SK-N-SH (cell line): Measurements from ENCODE around the gene DNASE2. TPM values are rescaled to one million over a fixed set of nuclear protein-coding genes. Genes with fewer than 3 reads are reported as not detected.
"Not testable (repeated sequence)": the region's sequence is repeated elsewhere in the genome, so short reads cannot be mapped to it uniquely, and the experiment has no call there.

Experiments used
- CTCF ChIA-PET: fragments of 300-600, 350-600 bp; formaldehyde crosslinking; extraction: SDS; loops from one replicate; lab custom pipeline; 2021; lab: Yijun Ruan, JAX
- POLR2A ChIA-PET: fragments of 350-600 bp; sonication (Branson Sonifier 250); formaldehyde crosslinking; extraction: SDS; loops from one replicate; lab custom pipeline; 2020; ENCODE audit warnings: antibody characterized with exemption, inconsistent platforms; lab: Yijun Ruan, JAX
- DNase-seq: peaks from one replicate; pipeline ENCODE4 v3.0.0; 2012
- H2AFZ ChIP-seq: fragments of 200-600 bp; sonication (generic); 2 replicates; pipeline ENCODE4 v1.8.1; 2016; ENCODE audit warnings: antibody characterized with exemption, mild to moderate bottlenecking, low read depth
- H3F3A ChIP-seq: fragments of 200-600 bp; sonication (generic); replicated peaks from 2 replicates; pipeline ENCODE3; 2016; ENCODE audit warnings: antibody characterized with exemption, mild to moderate bottlenecking; ENCODE audit not compliant: insufficient read depth
- H3K27ac ChIP-seq, 2 experiments: fragments of 200-500 bp in 1 of 2; fragments of 200-600 bp in 1 of 2; sonication (Bioruptor generic) in 1 of 2; sonication (generic), shearing (Covaris generic) in 1 of 2; 2 replicates each; pipeline versions ENCODE4 v1.5.1 to v1.6.1; 2014 to 2016; ENCODE audit warnings: low read depth in 2 of 2, inconsistent platforms in 1 of 2, low read length in 1 of 2, mild to moderate bottlenecking in 1 of 2, mixed read lengths in 1 of 2
- H3K27me3 ChIP-seq: fragments of 200-600 bp; sonication (generic), shearing (Covaris generic); 2 replicates; pipeline ENCODE4 v1.6.1; 2016; ENCODE audit warnings: mixed run types; ENCODE audit not compliant: insufficient read depth
- H3K36me3 ChIP-seq, 2 experiments: fragments of 200-500 bp in 1 of 2; fragments of 200-600 bp in 1 of 2; sonication (Bioruptor generic) in 1 of 2; sonication (generic) in 1 of 2; replicated peaks in 1 of 2; 2 replicates each; pipeline versions ENCODE3 to v1.5.1; 2014 to 2016; ENCODE audit warnings: low read length in 1 of 2, mild to moderate bottlenecking in 1 of 2; ENCODE audit not compliant: insufficient read depth in 2 of 2, control insufficient read depth in 1 of 2
- H3K4me1 ChIP-seq, 2 experiments: fragments of 200-500 bp in 1 of 2; fragments of 200-600 bp in 1 of 2; sonication (Bioruptor generic) in 1 of 2; sonication (generic), shearing (Covaris generic) in 1 of 2; 2 replicates each; pipeline versions ENCODE4 v1.5.1 to v1.6.1; 2014 to 2016; ENCODE audit warnings: low read depth in 1 of 2, low read length in 1 of 2, mixed run types in 1 of 2; ENCODE audit not compliant: insufficient read depth in 2 of 2, control insufficient read depth in 1 of 2
- H3K4me2 ChIP-seq: fragments of 200-600 bp; sonication (generic), shearing (Covaris generic); 2 replicates; pipeline ENCODE4 v1.6.1; 2017; ENCODE audit warnings: mixed run types
- H3K4me3 ChIP-seq, 2 experiments: fragments of 200-500 bp in 1 of 2; fragments of 200-600 bp in 1 of 2; sonication (Bioruptor generic) in 1 of 2; sonication (generic), shearing (Covaris generic) in 1 of 2; 2 replicates each; pipeline versions ENCODE4 v1.5.1 to v1.8.1; 2014 to 2016; ENCODE audit warnings: low read depth in 2 of 2, inconsistent platforms in 1 of 2, low read length in 1 of 2, mild to moderate bottlenecking in 1 of 2, mixed read lengths in 1 of 2, moderate library complexity in 1 of 2
- H3K79me2 ChIP-seq: fragments of 200-600 bp; sonication (generic); 2 replicates; pipeline ENCODE4 v1.8.1; 2017; ENCODE audit warnings: mild to moderate bottlenecking; ENCODE audit not compliant: insufficient read depth
- H3K9ac ChIP-seq: fragments of 200-600 bp; sonication (generic); 2 replicates; pipeline ENCODE4 v1.6.1; 2017; ENCODE audit warnings: mixed run types
- H3K9me2 ChIP-seq: fragments of 200-600 bp; sonication (generic); 2 replicates; pipeline ENCODE4 v1.6.1; 2017; ENCODE audit warnings: mixed run types
- H3K9me3 ChIP-seq: fragments of 200-600 bp; sonication (generic); 2 replicates; pipeline ENCODE4 v1.6.1; 2017; ENCODE audit warnings: mixed run types, mild to moderate bottlenecking, moderate library complexity
- H4K20me1 ChIP-seq: fragments of 200-600 bp; sonication (generic); 2 replicates; pipeline ENCODE4 v1.6.1; 2017; ENCODE audit warnings: mild to moderate bottlenecking, mixed run types; ENCODE audit not compliant: insufficient read depth
- CTCF ChIP-seq: fragments of 200-600 bp; sonication (generic); IDR thresholded peaks from 2 replicates; pipeline ENCODE4 v1.6.1; 2017; ENCODE audit warnings: antibody characterized with exemption, mild to moderate bottlenecking, moderate library complexity
- GATA2 ChIP-seq: sonication (generic); formaldehyde crosslinking; IDR thresholded peaks from 2 replicates; pipeline ENCODE4 v1.5.0; 2020; ENCODE audit warnings: mild to moderate bottlenecking, missing genetic modification reagents
- MXI1 ChIP-seq: IDR thresholded peaks from 2 replicates; pipeline ENCODE4 v1.6.1; 2012; ENCODE audit warnings: mild to moderate bottlenecking, low read depth, low read length, improper control_type of control experiment
- NRF1 ChIP-seq: IDR thresholded peaks from 2 replicates; pipeline ENCODE4 v1.6.1; 2012; ENCODE audit warnings: low read depth, mild to moderate bottlenecking, low read length
- RAD21 ChIP-seq: IDR thresholded peaks from 2 replicates; pipeline ENCODE4 v1.6.1; 2012; ENCODE audit warnings: mild to moderate bottlenecking, low read length
- RCOR1 ChIP-seq: fragments of 150-350 bp; IDR thresholded peaks from 2 replicates; pipeline ENCODE4 v1.6.1; 2017; ENCODE audit warnings: antibody characterized with exemption, low read length
- SMC3 ChIP-seq: IDR thresholded peaks from 2 replicates; pipeline ENCODE4 v1.6.1; 2012; ENCODE audit warnings: low read depth, low read length, improper control_type of control experiment
- WGBS: methylation state at CpG from one replicate; pipeline ENCODE4 v1.1.6; 2017; ENCODE audit warnings: low lambda C conversion rate; 5-methylcytosine and 5-hydroxymethylcytosine counted together
- polyA plus RNA-seq, 3 experiments: library from polyadenylated mRNA; depleted of rRNA; stranded (reverse); fragments of >200 nt; gene quantifications; 2 replicates each; pipeline ENCODE4 v1.2.3, GENCODE V29; 2012

DNASE2 gene
- polyA plus RNA-seq, 1 of the 3 experiments (the other 2 are of a cell fraction): 29.8 TPM

- Histone ChIP-seq H3K4me2 (peak overlapping the region; percentile 24; the same call in 1 of the 2 replicates), H3K9ac (no peak overlapping the region), H3K4me3 (peak overlapping the region in 1 of 2 experiments; percentile 31; a peak in 1 of 4 replicates), H3K36me3 (no peaks in the 10 kb centered on the region), H3K79me2 (no peaks in the 10 kb centered on the region), H3K9me3 (no peaks in the 10 kb centered on the region), H3K27ac (no peak overlapping the region; a peak in 1 of 4 replicates), H3F3A (no peaks in the 10 kb centered on the region), H3K9me2 (no peaks in the 10 kb centered on the region), H3K4me1 (peaks cover 0 to 2% of the 10 kb centered on the region in 2 experiments; a peak in 1 of 4 replicates), H2AFZ (peak overlapping the region; percentile 4; the same call in 1 of the 2 replicates), H3K27me3 (no peaks in the 10 kb centered on the region), H4K20me1 (no peaks in the 10 kb centered on the region)
- CTCF ChIA-PET: interaction anchor here (0.5 to 4.9 kb wide), 56 partner anchors 8 to 1134 kb away, joined by 3 to 69 read pairs (median 4); partner anchors contain the start of genes BEST2, DNASE2, FARSA and FBXW9
- POLR2A ChIA-PET: interaction anchor here (0.6 to 1.7 kb wide), 4 partner anchors 19 to 70 kb away, joined by 3 to 5 read pairs (median 4); no protein-coding TSS in a partner anchor
- DNase-seq: peak; percentile 95
- 53% methylated on average over 31 of the region's 69 CpGs for WGBS
- TF ChIP-seq GATA2 (CRISPR knock-in tag) (no peak), RAD21 (peak; percentile 89), SMC3 (peak; percentile 77), CTCF (peak; percentile 93), RCOR1 (no peak; the same call in 1 of the 2 replicates), MXI1 (peak; percentile 55), NRF1 (peak; percentile 45; the same call in 1 of the 2 replicates)
Measured at GRCh38 chr19:12847159-12848139, 33.8 kb downstream of the DNASE2 start.

- H3K9me2 ChIP-seq, H3K9ac ChIP-seq, H3F3A ChIP-seq, H3K27ac ChIP-seq, H2AFZ ChIP-seq, H3K27me3 ChIP-seq, H3K36me3 ChIP-seq, H3K4me3 ChIP-seq, H3K4me1 ChIP-seq, H3K79me2 ChIP-seq, DNase-seq, H3K4me2 ChIP-seq, H4K20me1 ChIP-seq, H3K9me3 ChIP-seq: not testable (repeated sequence)
- 88% methylated on average over 7 of the region's 7 CpGs for WGBS
- ChIA-PET POLR2A (interaction anchor here (1.0 to 1.7 kb wide), 2 partner anchors 18 to 55 kb away, joined by 3 to 4 read pairs; no protein-coding TSS in a partner anchor), CTCF (interaction anchor here (0.6 to 4.9 kb wide), 29 partner anchors 8 to 169 kb away, joined by 3 to 69 read pairs (median 6); partner anchors contain the start of genes BEST2, DNASE2, JUNB and KLF1)
Measured at GRCh38 chr19:12846613-12847012, 34.6 kb downstream of the DNASE2 start.
